Nephron progenitor cell (in vitro differentiated cells): Measurements from ENCODE around the gene CHADL.

Source experiments
- DNase-seq: peaks from one replicate; pipeline ENCODE4 v3.0.0; 2021
- H3K27ac Mint-ChIP-seq: 2 replicates; pipeline ENCODE4 v1.8.0; 2021; ENCODE audit warnings: mild to moderate bottlenecking, moderate library complexity, mixed read lengths
- H3K27me3 Mint-ChIP-seq: 2 replicates; pipeline ENCODE4 v1.8.0; 2021; ENCODE audit warnings: mild to moderate bottlenecking, low read depth, mixed read lengths; ENCODE audit not compliant: poor library complexity
- H3K36me3 Mint-ChIP-seq: 2 replicates; pipeline ENCODE4 v1.8.0; 2021; ENCODE audit warnings: low read depth, mixed read lengths
- H3K4me1 Mint-ChIP-seq: 2 replicates; pipeline ENCODE4 v1.8.0; 2021; ENCODE audit warnings: mixed read lengths
- H3K4me3 Mint-ChIP-seq: 2 replicates; pipeline ENCODE4 v1.8.0; 2021; ENCODE audit warnings: mild to moderate bottlenecking, moderate library complexity, mixed read lengths
- H3K9me3 Mint-ChIP-seq: 2 replicates; pipeline ENCODE4 v1.8.0; 2021; ENCODE audit warnings: mild to moderate bottlenecking, moderate library complexity, mixed read lengths
- CTCF ChIP-seq: fragments of 200-600 bp; sonication (generic); IDR thresholded peaks from 2 replicates; pipeline ENCODE4 v1.5.0; 2021; ENCODE audit warnings: antibody characterized with exemption

CHADL gene

GRCh38 chr22:41197038-41197972 is 43.4 kb downstream of the CHADL start:
- H3K27ac Mint-ChIP-seq, result no peak overlapping the region
- peaks cover 89% of the 10 kb centered on the region for H3K27me3 Mint-ChIP-seq

GRCh38 chr22:41193829-41194228 is 46.9 kb downstream of the CHADL start:
- H3K4me1 Mint-ChIP-seq, result peaks cover 10% of the 10 kb centered on the region
- H3K27me3 Mint-ChIP-seq, result peaks cover 61% of the 10 kb centered on the region
- DNase-seq, result no peak
- no peak overlapping the region for H3K27ac Mint-ChIP-seq
- H3K4me3 Mint-ChIP-seq, result no peak overlapping the region
- TF ChIP-seq CTCF, result no peak
- H3K36me3 Mint-ChIP-seq, result no peaks in the 10 kb centered on the region
- no peaks in the 10 kb centered on the region for H3K9me3 Mint-ChIP-seq

More at GRCh38 chr22:41197038-41197972, 43.4 kb downstream of the CHADL start:
- H3K4me3 Mint-ChIP-seq, result peak overlapping the region; percentile 83
- DNase-seq, result peak; percentile 92
- H3K4me1 Mint-ChIP-seq, result peaks cover 10% of the 10 kb centered on the region
- TF ChIP-seq CTCF, result no peak
- no peaks in the 10 kb centered on the region for H3K9me3 Mint-ChIP-seq
- H3K36me3 Mint-ChIP-seq, result no peaks in the 10 kb centered on the region

GRCh38 chr22:41191467-41191866 is 49.3 kb downstream of the CHADL start:
- Mint-ChIP-seq H3K9me3 (no peaks in the 10 kb centered on the region), H3K4me1 (no peaks in the 10 kb centered on the region), H3K36me3 (no peaks in the 10 kb centered on the region), H3K27me3 (peaks cover 37% of the 10 kb centered on the region), H3K4me3 (no peak overlapping the region), H3K27ac (no peak overlapping the region)
- TF ChIP-seq CTCF, result no peak
- DNase-seq, result no peak

DNA sequence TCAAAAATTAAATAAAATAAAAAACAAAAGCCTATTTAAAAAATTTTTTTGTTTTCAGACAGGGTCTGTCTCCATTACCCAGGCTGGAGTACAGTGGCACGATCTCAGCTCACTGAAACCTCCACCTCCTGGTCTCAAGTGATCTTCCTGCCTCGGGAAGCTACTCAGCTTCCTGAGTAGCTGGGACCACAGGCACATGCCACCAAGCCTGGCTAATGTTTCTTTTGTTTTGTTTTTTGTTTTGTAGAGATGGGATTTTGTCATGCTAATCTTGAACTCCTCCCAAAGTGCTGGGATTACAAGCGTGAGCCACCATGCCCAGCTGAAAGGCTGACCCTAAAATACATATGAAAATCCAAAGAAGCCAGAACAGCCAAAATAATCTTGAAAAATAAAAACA is 56.1 kb downstream of the CHADL start:
- no peaks in the 10 kb centered on the region for H3K9me3 Mint-ChIP-seq
- H3K36me3 Mint-ChIP-seq, result peaks cover 20% of the 10 kb centered on the region
- no peak for DNase-seq
- TF ChIP-seq CTCF, result no peak
- no peak overlapping the region for H3K27ac Mint-ChIP-seq
- no peaks in the 10 kb centered on the region for H3K4me1 Mint-ChIP-seq
- H3K27me3 Mint-ChIP-seq, result no peaks in the 10 kb centered on the region
- H3K4me3 Mint-ChIP-seq, result no peak overlapping the region

GRCh38 chr22:41181349-41182241 is 59.1 kb downstream of the CHADL start:
- Mint-ChIP-seq H3K4me3 (no peak overlapping the region), H3K27me3 (no peaks in the 10 kb centered on the region), H3K9me3 (no peaks in the 10 kb centered on the region), H3K4me1 (no peaks in the 10 kb centered on the region), H3K36me3 (peaks cover 48% of the 10 kb centered on the region), H3K27ac (peak overlapping the region; percentile 56)
- no peak for TF ChIP-seq CTCF
- no peak for DNase-seq
